K562 (cell line): ENCODE data around the gene CTSW. TPM values are rescaled to one million over a fixed set of nuclear protein-coding genes. Genes with fewer than 3 reads are reported as not detected.

Experiments used
- BRF2 ChIP-seq: IDR thresholded peaks from 3 replicates; pipeline ENCODE4 v1.6.1; 2011; ENCODE audit warnings: borderline replicate concordance, mild to moderate bottlenecking; ENCODE audit not compliant: insufficient read length, insufficient read depth
- EP400 ChIP-seq: fragments of 450-650 bp; IDR thresholded peaks from 2 replicates; pipeline ENCODE4 v1.6.1; 2017; ENCODE audit warnings: antibody characterized with exemption, mild to moderate bottlenecking, moderate library complexity
- HMGN3 ChIP-seq: IDR thresholded peaks from 2 replicates; pipeline ENCODE4 v1.6.1; 2011; ENCODE audit warnings: borderline replicate concordance, low read depth, mild to moderate bottlenecking, mixed read lengths, low read length; ENCODE audit not compliant: insufficient read length; ENCODE audit errors: extremely low read depth
- HNRNPUL1 ChIP-seq: fragments of 200-400 bp; formaldehyde crosslinking; IDR thresholded peaks from 2 replicates; pipeline ENCODE4 v1.6.1; 2017; ENCODE audit warnings: low read length
- JUND ChIP-seq, 2 experiments: IDR thresholded peaks; 2 replicates in 1 of 2; 3 replicates in 1 of 2; pipeline ENCODE4 v1.6.1; 2011; ENCODE audit warnings: borderline replicate concordance in 2 of 2, low read depth in 2 of 2, low read length in 2 of 2, improper control_type of control experiment in 1 of 2, missing biosample characterization in 1 of 2, missing genetic modification characterization in 1 of 2, missing genetic modification reagents in 1 of 2
- NFE2L1 ChIP-seq: fragments of 450-650 bp; IDR thresholded peaks from 2 replicates; pipeline ENCODE4 v1.6.1; 2016; ENCODE audit warnings: missing genetic modification characterization, low read depth, mild to moderate bottlenecking, missing compliant biosample characterization, moderate library complexity, borderline replicate concordance
- NUFIP1 ChIP-seq: fragments of 450-650 bp; IDR thresholded peaks from 2 replicates; pipeline ENCODE4 v1.6.1; 2018; ENCODE audit not compliant: partially characterized antibody
- RERE ChIP-seq: sonication (generic); formaldehyde crosslinking; IDR thresholded peaks from 2 replicates; pipeline ENCODE4 v1.8.0; 2023; ENCODE audit warnings: missing genetic modification reagents, mild to moderate bottlenecking, borderline replicate concordance
- STAT6 ChIP-seq: sonication (generic); formaldehyde crosslinking; IDR thresholded peaks from 2 replicates; pipeline ENCODE4 v1.8.1; 2023; ENCODE audit warnings: mild to moderate bottlenecking, missing genetic modification reagents
- SUPT5H ChIP-seq: fragments of 450-650 bp; IDR thresholded peaks from 2 replicates; pipeline ENCODE4 v1.6.1; 2016
- polyA plus RNA-seq, 8 experiments: library from polyadenylated mRNA; depleted of rRNA in 4 of 8; stranded (reverse) in 5 of 8; unstranded in 3 of 8; fragments of >200 nt; fragmentation: Nextera tagmentation in 2 of 8; fragmentation: Illumina TruSeq in 1 of 8; extraction: Ambion mirVana in 2 of 8; extraction: Trizol in 1 of 8; gene quantifications; 2 replicates each; pipeline versions ENCODE4 v1.2.1 to v1.2.3, GENCODE V29; 2011 to 2014; ENCODE audit warnings: inconsistent platforms in 1 of 8, missing spikeins in 1 of 8
- total RNA-seq, 7 experiments: library from RNA; depleted of rRNA in 6 of 7; stranded (reverse); fragments of >200 nt in 6 of 7; fragmentation: Illumina TruSeq in 2 of 7; extraction: Trizol in 2 of 7; gene quantifications; 2 replicates each; pipeline versions ENCODE4 v1.2.1 to v1.2.3, GENCODE V29; 2011 to 2021; ENCODE audit warnings: low replicate concordance in 1 of 7

CTSW gene
- total and polyA plus RNA-seq, 9 of the 15 experiments (the other 6 are each of a cell fraction or from before 2014, with no cell fraction given), result 0.04 TPM; not detected in 8

- no peak for TF ChIP-seq RERE (CRISPR knock-in tag)
- TF ChIP-seq BRF2, result no peak
- peak; percentile 73 for TF ChIP-seq SUPT5H
- TF ChIP-seq JUND (IDR thresholded peaks at IDR 0.05; ENCODE audit: borderline replicate concordance, low read depth, low read length), result no peak
- TF ChIP-seq JUND (tag; IDR thresholded peaks at IDR 0.05; ENCODE audit: borderline replicate concordance, low read depth, low read length), result no peak
- no peak for TF ChIP-seq NUFIP1
- peak; percentile 31 for TF ChIP-seq HMGN3
- TF ChIP-seq NFE2L1, result no peak
- TF ChIP-seq HNRNPUL1, result no peak
- TF ChIP-seq STAT6 (CRISPR knock-in tag), result no peak
- TF ChIP-seq EP400, result no peak
These were observed 14.5 kb downstream of the CTSW start (continued) for GRCh38 chr11:65894034-65894591.
